Upper lobe of left lung (tissue), 6 donors: ENCODE results near the gene TP73. TPM values are rescaled to one million over a fixed set of nuclear protein-coding genes. Genes with fewer than 3 reads are reported as not detected.
A peak's percentile ranks its signal among the peaks of the same experiment; 100 is the strongest.

Experiments used
- ATAC-seq, 2 donors: fragments of 200-7000 bp; cut with Tn5 transposase; one replicate each; pipeline ENCODE4 v1.9.1; 2022; ENCODE audit warnings: mild to moderate bottlenecking in 2 of 2, moderate library complexity in 2 of 2; ENCODE audit not compliant: low FRiP score in 2 of 2
- DNase-seq, 2 donors: peaks; one replicate each; pipeline ENCODE4 v3.0.0-alpha.2; 2019 to 2020
- H3K27ac ChIP-seq, 4 donors: fragments of 200-600 bp; sonication (generic); one replicate each; pipeline ENCODE4 v1.5.1; 2016 to 2019
- H3K27me3 ChIP-seq, 4 donors: fragments of 200-600 bp; sonication (generic); one replicate each; pipeline ENCODE4 v1.5.1; 2017 to 2019
- H3K36me3 ChIP-seq, 4 donors: fragments of 200-600 bp; sonication (generic); one replicate each; pipeline ENCODE4 v1.5.1; 2016 to 2019
- H3K4me1 ChIP-seq, 4 donors: fragments of 200-600 bp; sonication (generic); one replicate each; pipeline ENCODE4 v1.5.1; 2018 to 2019
- H3K4me3 ChIP-seq, 4 donors: fragments of 200-600 bp; sonication (generic); one replicate each; pipeline ENCODE4 v1.5.1; 2017 to 2019; ENCODE audit warnings: mild to moderate bottlenecking in 2 of 4, moderate library complexity in 1 of 4
- H3K9me3 ChIP-seq, 4 donors: fragments of 200-600 bp; sonication (generic); one replicate each; pipeline ENCODE4 v1.5.1; 2018 to 2019
- EP300 ChIP-seq, 4 donors: sonication (generic); formaldehyde crosslinking; IDR thresholded peaks; one replicate each; pipeline ENCODE4 v1.5.1; 2017; ENCODE audit warnings: antibody characterized with exemption in 4 of 4, control low read depth in 2 of 4
- POLR2A ChIP-seq, 4 donors: fragments of 450-650 bp; IDR thresholded peaks; one replicate each; pipeline ENCODE4 v1.5.1; 2016 to 2017; ENCODE audit warnings: antibody characterized with exemption in 4 of 4, mild to moderate bottlenecking in 2 of 4
- POLR2AphosphoS5 ChIP-seq, 2 donors: sonication (generic); formaldehyde crosslinking; IDR thresholded peaks; one replicate each; pipeline ENCODE4 v1.5.1; 2017; ENCODE audit warnings: antibody characterized with exemption in 2 of 2
- WGBS, 2 donors: methylation state at CpG; one replicate each; pipeline ENCODE4 v1.1.5; 2017 to 2018; 5-methylcytosine and 5-hydroxymethylcytosine counted together
- total RNA-seq, 6 donors: library from RNA; depleted of rRNA in 4 of 6; stranded (reverse); fragments of >200 nt in 4 of 6; gene quantifications; one replicate each; pipeline versions ENCODE4 v1.1.0 to v1.2.1, GENCODE V29; 2016 to 2021
- TF ChIP-seq, protein P1 (sequence below), 6 experiments: fragments of 450-650 bp in 4 of 6; fragments of 200-600 bp in 2 of 6; sonication (generic) in 2 of 6; IDR thresholded peaks; one replicate each; pipeline ENCODE4 v1.5.1; 2016 to 2019; ENCODE audit warnings: antibody characterized with exemption in 6 of 6
- donor health status: DM: no; HTN: no; CAD: no; lungs with moderate emphysema.
- donor health status: DM: no; HTN: yes; CAD: no; lungs with severe emphysema.

TP73 gene
- total RNA-seq, 6 donors from 2014 or later, result 0.77 to 9.8 (median 4.1) TPM

DNA sequence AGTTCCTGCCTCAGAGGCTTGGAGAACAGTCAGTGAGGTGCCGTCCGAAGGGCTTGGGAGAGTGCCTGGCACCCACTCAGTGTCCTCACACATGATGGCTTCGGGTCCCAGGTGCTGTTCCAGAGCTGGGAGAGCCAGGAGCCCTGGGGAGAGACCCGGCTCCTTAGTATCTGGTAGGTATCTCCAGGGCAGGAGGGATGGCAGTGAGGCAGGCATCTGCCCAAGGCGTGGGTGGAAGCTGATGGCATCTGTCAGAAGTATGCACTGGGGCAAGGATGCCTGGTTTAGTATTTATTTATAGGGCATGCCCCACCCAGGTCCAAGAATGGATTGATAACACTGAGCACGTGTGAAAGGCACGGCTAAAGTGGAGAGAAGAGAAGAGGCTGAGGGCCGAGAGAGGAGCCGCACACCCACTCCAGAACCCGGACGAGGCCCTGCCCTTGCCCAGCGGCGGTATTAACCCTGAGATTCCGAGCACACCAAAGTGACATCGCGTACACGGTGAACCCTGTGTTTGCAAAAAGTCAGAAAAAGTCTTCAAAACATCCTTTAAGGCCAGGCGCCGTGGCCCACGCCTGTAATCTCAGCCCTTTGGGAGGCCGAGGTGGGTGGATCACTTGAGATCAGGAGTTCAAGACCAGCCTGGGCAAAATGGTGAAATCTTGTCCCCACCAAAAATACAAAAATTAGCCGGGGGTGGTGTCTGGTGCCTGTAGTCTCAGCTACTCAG lies 2.4 kb downstream of the TP73 start:
- Histone ChIP-seq H3K36me3 (no peaks in the 10 kb centered on the region), H3K27me3 (peaks cover 0 to 36% (median 23%) of the 10 kb centered on the region in 4 donors), H3K4me3 (no peak overlapping the region), H3K9me3 (no peaks in the 10 kb centered on the region), H3K27ac (no peak overlapping the region), H3K4me1 (peaks cover 28 to 34% (median 30%) of the 10 kb centered on the region in 4 donors)
- no peak for ATAC-seq
- WGBS, 2 donors, result 89 to 90% methylated on average over 22 of the region's 22 CpGs
- DNase-seq, result no peak
- no peak for TF ChIP-seq POLR2A (IDR thresholded peaks at IDR 0.05)
- no peak for TF ChIP-seq EP300 (IDR thresholded peaks at IDR 0.05)
- TF ChIP-seq, protein P1, sequence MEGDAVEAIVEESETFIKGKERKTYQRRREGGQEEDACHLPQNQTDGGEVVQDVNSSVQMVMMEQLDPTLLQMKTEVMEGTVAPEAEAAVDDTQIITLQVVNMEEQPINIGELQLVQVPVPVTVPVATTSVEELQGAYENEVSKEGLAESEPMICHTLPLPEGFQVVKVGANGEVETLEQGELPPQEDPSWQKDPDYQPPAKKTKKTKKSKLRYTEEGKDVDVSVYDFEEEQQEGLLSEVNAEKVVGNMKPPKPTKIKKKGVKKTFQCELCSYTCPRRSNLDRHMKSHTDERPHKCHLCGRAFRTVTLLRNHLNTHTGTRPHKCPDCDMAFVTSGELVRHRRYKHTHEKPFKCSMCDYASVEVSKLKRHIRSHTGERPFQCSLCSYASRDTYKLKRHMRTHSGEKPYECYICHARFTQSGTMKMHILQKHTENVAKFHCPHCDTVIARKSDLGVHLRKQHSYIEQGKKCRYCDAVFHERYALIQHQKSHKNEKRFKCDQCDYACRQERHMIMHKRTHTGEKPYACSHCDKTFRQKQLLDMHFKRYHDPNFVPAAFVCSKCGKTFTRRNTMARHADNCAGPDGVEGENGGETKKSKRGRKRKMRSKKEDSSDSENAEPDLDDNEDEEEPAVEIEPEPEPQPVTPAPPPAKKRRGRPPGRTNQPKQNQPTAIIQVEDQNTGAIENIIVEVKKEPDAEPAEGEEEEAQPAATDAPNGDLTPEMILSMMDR (IDR thresholded peaks at IDR 0.05), result no peak
- TF ChIP-seq POLR2AphosphoS5 (IDR thresholded peaks at IDR 0.05), result no peak

- Histone ChIP-seq H3K27me3 (peaks cover 0 to 24% (median 10%) of the 10 kb centered on the region in 4 donors), H3K36me3 (no peaks in the 10 kb centered on the region), H3K27ac (no peak overlapping the region), H3K4me1 (peaks cover 13 to 18% (median 16%) of the 10 kb centered on the region in 4 donors), H3K9me3 (no peaks in the 10 kb centered on the region), H3K4me3 (no peak overlapping the region)
- TF ChIP-seq POLR2AphosphoS5 (IDR thresholded peaks at IDR 0.05) (no peak), EP300 (IDR thresholded peaks at IDR 0.05) (no peak), POLR2A (IDR thresholded peaks at IDR 0.05) (no peak)
- TF ChIP-seq, protein P1 (IDR thresholded peaks at IDR 0.05), result no peak
- ATAC-seq (no peak), DNase-seq (no peak)
- WGBS, 2 donors, result 80 to 85% methylated on average over 12 to 13 of the region's 13 CpGs
These were observed 4.3 kb downstream of the TP73 start for GRCh38 chr1:3656450-3657095.

- Histone ChIP-seq H3K4me3 (no peak overlapping the region), H3K36me3 (no peaks in the 10 kb centered on the region), H3K4me1 (peaks cover 8 to 13% (median 11%) of the 10 kb centered on the region in 4 donors), H3K27ac (no peak overlapping the region), H3K27me3 (peaks cover 0 to 18% (median 8%) of the 10 kb centered on the region in 4 donors), H3K9me3 (no peaks in the 10 kb centered on the region)
- ATAC-seq (no peak), DNase-seq (no peak)
- 73 to 79% methylated on average over 3 to 6 of the region's 6 CpGs for WGBS, 2 donors
- TF ChIP-seq, protein P1 (IDR thresholded peaks at IDR 0.05), result no peak
- TF ChIP-seq EP300 (IDR thresholded peaks at IDR 0.05), result no peak
- TF ChIP-seq POLR2A (IDR thresholded peaks at IDR 0.05), result no peak
- TF ChIP-seq POLR2AphosphoS5 (IDR thresholded peaks at IDR 0.05), result no peak
These were observed 4.8 kb downstream of the TP73 start for GRCh38 chr1:3657096-3657475.

DNA sequence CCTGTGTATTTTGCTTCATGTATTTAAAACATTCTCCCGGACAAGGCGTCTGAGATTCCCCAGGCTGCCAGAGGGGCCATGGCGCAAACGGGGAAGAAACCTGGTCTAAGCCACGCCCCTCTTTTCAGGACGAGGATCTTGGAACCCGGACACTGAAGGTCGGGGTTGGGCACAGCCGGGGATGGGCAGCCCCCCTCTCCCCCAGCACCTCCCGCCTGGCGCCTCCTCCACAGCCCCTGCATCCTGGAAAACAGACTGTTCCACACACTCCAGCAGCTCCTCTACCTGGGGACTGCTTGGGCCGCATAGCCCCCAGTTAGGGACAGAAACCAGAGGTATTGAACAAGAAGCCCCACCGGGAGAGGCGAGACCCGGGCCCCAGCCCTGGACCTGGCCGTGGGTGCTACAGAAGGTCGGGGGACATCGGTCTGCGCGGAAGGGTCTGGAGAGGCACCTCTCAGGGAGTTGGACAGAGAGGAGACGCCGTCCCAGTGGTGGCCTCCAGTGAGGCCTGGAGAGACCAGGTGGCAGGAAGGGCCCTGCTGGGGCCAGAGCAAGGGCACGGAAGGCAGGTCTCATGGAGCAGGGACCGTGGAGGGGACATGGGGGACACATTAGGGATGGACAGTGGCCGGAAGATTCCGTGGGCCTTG lies 5.4 kb downstream of the TP73 start:
- peaks cover 2 to 9% (median 5%) of the 10 kb centered on the region in 4 donors for H3K4me1 ChIP-seq
- H3K36me3 ChIP-seq, result no peaks in the 10 kb centered on the region
- H3K27ac ChIP-seq, result no peak overlapping the region
- ATAC-seq, result no peak
- H3K4me3 ChIP-seq, result no peak overlapping the region
- H3K27me3 ChIP-seq, result peaks cover 0 to 12% (median 4%) of the 10 kb centered on the region in 4 donors
- TF ChIP-seq EP300 (IDR thresholded peaks at IDR 0.05) (no peak), POLR2A (IDR thresholded peaks at IDR 0.05) (no peak), POLR2AphosphoS5 (IDR thresholded peaks at IDR 0.05) (no peak)
- TF ChIP-seq, protein P1 (IDR thresholded peaks at IDR 0.05), result no peak
- no peaks in the 10 kb centered on the region for H3K9me3 ChIP-seq
- peak in 1 of 2 donors; percentile 77 for DNase-seq
- 83 to 88% methylated on average over 9 to 26 of the region's 26 CpGs for WGBS, 2 donors
